Measurements from ENCODE around the gene MFSD2B.

The MFSD2B gene

GRCh38 chr2:24015562-24016375, 5.9 kb downstream of the MFSD2B start:
- H3K4me3 ChIP-seq (ENCODE audit: low read depth, low read length) = no peak overlapping the region
- DNase-seq (ENCODE audit: low read depth) = peak; percentile 81
- TF ChIP-seq CTCF (conservative IDR thresholded peaks at IDR 0.05; ENCODE audit: low read depth, low read length) = no peak

- DNase-seq (ENCODE audit: low read depth) = no peak
- H3K4me3 ChIP-seq (ENCODE audit: low read depth, low read length) = no peak overlapping the region
- TF ChIP-seq CTCF (conservative IDR thresholded peaks at IDR 0.05; ENCODE audit: low read depth, low read length) = no peak
These were observed 6.5 kb downstream of the MFSD2B start for GRCh38 chr2:24016376-24016761.

GRCh38 chr2:24016853-24017703, 7.2 kb downstream of the MFSD2B start:
- no peak for TF ChIP-seq CTCF (conservative IDR thresholded peaks at IDR 0.05; ENCODE audit: low read depth, low read length)
- no peak for DNase-seq (ENCODE audit: low read depth)
- no peak overlapping the region for H3K4me3 ChIP-seq (ENCODE audit: low read depth, low read length)

- TF ChIP-seq CTCF (conservative IDR thresholded peaks at IDR 0.05; ENCODE audit: low read depth, low read length) = no peak
- no peak for DNase-seq (ENCODE audit: low read depth)
- H3K4me3 ChIP-seq (ENCODE audit: low read depth, low read length) = no peak overlapping the region
These were observed 7.8 kb downstream of the MFSD2B start for GRCh38 chr2:24017711-24018110.

- TF ChIP-seq CTCF (conservative IDR thresholded peaks at IDR 0.05; ENCODE audit: low read depth, low read length) = no peak
- no peak for DNase-seq (ENCODE audit: low read depth)
- H3K4me3 ChIP-seq (ENCODE audit: low read depth, low read length) = no peak overlapping the region
These were observed 8.4 kb downstream of the MFSD2B start for GRCh38 chr2:24018241-24018640.

- no peak for TF ChIP-seq CTCF (conservative IDR thresholded peaks at IDR 0.05; ENCODE audit: low read depth, low read length)
- no peak overlapping the region for H3K4me3 ChIP-seq (ENCODE audit: low read depth, low read length)
- DNase-seq (ENCODE audit: low read depth) = no peak
These were observed 9.8 kb downstream of the MFSD2B start for GRCh38 chr2:24019729-24020128.
